ENCODE measurements around the gene HS3ST3B1.

DNA sequence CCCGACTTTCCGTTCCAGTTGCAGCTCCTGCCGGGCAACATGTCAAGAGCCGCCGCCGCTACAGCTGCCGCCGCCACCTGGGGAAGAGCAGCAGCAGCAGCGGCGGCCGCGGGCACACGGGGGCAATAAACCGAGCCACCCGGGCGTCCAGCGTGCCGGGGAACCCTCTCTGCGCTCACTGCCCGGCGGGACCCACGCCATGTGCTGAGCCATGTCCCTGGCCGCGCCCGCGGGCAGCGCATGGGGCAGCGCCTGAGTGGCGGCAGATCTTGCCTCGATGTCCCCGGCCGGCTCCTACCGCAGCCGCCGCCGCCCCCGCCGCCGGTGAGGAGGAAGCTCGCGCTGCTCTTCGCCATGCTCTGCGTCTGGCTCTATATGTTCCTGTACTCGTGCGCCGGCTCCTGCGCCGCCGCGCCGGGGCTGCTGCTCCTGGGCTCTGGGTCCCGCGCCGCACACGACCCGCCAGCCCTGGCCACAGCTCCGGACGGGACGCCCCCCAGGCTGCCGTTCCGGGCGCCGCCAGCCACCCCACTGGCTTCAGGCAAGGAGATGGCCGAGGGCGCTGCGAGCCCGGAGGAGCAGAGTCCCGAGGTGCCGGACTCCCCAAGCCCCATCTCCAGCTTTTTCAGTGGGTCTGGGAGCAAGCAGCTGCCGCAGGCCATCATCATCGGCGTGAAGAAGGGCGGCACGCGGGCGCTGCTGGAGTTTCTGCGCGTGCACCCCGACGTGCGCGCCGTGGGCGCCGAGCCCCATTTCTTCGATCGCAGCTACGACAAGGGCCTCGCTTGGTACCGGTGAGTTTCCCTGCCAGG, 604 bp downstream of the HS3ST3B1 start:
- peak in 1 of 6 experiments; percentile 16 for TF ChIP-seq CTCF (IDR thresholded peaks at IDR 0.05)
- TF ChIP-seq POLR2A (IDR thresholded peaks at IDR 0.05): no peak
